HG02938 (cell line): ENCODE results near the gene MAP1LC3C.
"Not testable (repeated sequence)": the region's sequence is repeated elsewhere in the genome, so short reads cannot be mapped to it uniquely, and the experiment has no call there.

Experiments used
- ATAC-seq: cut with Tn5 transposase; IDR thresholded peaks from one replicate; pipeline ENCODE4 v1.9.1; 2021; ENCODE audit warnings: mild to moderate bottlenecking, moderate library complexity; ENCODE audit not compliant: unreplicated experiment

The MAP1LC3C gene

DNA sequence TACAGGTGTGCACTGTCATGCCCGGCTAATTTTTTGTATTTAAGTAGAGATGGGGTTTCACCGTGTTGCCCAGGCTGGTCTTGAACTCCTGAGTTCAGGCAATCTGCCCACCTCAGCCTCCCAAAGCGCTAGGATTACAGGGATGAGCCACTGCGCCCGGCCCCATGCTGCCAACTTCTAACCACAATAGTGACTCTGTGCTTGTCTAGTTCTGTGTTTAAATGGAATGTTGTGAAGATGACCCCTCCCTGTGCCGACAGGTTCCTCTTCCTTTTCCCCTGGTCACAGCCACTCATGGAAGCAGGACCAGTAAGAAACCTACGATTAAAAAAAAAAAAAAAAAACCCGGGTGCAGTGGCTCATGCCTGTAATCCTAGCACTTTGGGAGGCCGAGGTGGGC, 4.7 kb downstream of the MAP1LC3C start:
- no peak for ATAC-seq

DNA sequence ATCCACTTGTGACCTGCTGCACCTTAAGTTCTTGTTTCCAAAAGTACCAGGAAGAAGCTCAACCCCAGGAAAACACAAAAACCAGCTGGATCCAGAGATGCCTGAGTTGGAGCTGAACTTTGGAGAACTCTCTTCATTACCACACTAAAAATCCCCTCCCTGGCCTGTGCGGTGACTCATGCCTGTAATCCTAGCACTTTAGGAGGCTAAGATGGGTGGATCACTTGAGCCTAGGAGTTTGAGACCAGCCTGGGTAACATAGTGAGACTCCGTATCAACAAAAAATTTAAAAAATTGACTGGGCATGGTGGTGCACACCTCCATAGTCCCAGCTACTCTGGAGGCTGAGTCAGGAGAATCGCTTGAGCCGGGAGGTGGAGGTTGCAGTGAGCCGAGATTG, 6.2 kb downstream of the MAP1LC3C start:
- ATAC-seq, result no peak

GRCh38 chr1:241990040-241990439, 8.9 kb downstream of the MAP1LC3C start:
- no peak for ATAC-seq

- ATAC-seq, result not testable (repeated sequence)
These were observed 10.4 kb downstream of the MAP1LC3C start for GRCh38 chr1:241988389-241988930.

DNA sequence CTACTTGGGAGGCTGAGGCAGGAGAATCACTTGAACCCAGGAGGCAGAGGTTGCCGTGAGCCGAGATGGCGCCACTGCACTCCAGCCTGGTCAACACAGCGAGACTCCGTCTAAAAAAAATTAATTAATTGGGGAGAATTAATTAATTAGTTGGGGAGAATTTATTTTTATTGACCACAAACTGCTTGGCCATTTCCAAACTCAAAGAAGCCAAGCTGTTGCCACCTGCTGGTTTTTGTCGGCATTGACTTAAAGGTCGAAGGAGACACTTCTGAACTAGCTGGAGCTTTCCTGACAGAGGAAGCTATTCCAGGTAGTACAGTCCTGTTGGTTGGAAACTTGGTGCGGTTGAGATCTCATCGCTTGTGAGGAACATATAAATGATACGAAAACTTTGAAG, 13.1 kb downstream of the MAP1LC3C start:
- ATAC-seq, result no peak

GRCh38 chr1:241979926-241980325, 19.0 kb downstream of the MAP1LC3C start:
- no peak for ATAC-seq

DNA sequence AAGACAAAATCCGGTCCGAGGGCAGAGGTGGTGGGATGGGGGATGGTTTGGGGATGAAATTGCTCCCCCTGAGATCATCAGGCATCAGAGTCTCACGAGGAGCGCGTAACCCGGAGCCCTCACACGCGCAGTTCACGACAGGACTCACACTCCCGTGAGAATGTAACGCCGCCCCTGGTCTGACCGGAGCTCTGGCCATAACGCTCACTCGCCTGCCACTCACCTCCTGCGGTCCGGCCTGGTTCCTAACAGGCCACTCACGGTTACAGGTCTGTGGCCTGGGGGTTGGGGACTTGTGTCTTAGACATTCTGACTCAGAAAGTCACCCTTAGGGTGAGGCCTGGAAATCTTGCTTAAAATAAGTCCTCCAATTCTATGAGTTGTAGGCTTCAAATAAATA, 19.8 kb downstream of the MAP1LC3C start:
- no peak for ATAC-seq

DNA sequence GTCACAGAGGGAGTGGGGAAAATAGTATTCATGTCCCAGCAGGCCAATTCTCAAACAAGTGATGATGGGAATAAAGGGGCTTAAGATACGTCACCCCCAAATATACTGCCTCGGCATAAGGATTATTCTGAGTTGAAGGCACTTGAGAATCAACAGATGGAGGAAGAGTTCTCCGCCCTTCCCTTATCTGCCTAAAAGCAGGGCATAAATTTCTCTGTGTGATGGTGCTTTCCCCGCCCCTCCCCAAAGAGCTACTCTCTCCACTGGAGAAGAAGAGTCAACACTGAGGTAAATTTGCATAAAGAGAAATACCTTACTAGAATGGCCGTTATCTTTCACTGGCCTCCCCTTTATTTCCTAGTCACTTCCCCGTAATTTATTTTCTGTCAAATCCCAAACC, 22.7 kb downstream of the MAP1LC3C start:
- no peak for ATAC-seq

GRCh38 chr1:241972703-241973369, 26.1 kb downstream of the MAP1LC3C start:
- no peak for ATAC-seq

DNA sequence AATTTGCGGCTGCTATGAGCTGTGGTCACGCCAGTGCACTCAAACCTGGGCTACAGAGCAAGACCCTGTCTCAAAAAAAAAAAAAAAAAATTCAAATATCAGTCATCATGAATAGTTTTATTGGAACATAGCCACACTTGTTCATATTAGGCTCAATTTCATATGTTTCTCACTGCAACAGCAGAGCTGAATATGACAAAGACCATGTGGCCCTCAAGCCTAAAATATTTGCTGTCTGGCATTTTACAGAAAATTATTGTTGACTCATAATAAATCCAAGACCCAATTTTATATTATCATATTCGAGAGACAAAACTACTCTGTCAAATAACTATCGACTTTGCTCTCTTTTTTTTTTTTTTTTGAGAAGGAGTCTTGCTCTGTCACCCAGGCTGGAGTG, 30.3 kb downstream of the MAP1LC3C start:
- no peak for ATAC-seq

DNA sequence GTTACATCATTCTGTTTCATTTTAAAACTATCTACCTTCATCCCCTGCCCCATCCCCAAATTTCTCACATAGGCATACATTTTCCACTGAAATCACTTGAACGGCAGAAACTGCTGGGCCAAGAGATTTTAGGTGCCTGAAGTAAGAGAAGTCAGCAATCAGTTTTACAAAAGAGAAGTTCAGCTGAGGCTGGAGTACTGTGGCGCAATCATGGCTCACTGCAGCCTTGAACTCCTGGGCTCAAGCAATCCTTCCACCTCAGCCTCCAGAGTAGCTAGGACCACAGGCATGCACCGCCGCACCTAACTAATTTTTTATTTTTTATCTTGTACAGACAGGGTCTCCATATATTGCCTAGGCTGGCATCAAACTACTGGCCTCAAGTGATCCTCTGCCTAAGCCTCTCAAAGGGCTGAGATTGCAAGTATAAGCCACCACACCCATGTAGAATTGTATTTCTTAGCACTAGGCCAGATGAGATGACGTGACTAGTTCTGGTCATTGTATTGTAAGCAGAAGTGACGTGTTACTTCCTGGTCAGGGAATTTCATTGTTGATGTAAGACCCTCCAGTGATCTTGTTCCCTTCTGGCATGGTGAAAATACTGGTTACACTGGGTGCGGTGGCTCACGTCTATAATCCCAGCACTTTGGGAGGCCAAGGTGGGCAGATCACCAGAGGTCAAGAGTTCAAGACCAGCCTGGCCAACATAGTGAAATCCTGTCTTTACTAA, 34.2 kb downstream of the MAP1LC3C start:
- ATAC-seq, result no peak

DNA sequence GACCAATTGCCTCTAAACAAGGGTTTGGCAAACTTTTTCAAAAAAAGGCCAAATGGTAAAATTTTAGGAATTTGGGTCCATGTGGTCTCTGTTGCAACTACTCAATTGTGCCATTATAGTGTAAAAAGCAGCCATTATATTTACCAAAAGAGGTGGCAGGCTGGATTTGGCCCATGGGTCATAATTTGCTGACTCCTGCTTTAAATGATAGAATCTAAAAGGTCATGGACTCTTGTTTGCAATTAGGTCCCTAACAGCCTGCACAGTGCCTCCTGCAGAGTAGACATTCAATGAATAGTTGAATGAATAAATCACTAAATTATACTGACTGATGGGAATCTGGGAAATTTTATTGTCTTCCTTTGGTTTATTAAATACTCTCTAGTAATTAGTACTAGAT, 35.2 kb downstream of the MAP1LC3C start:
- ATAC-seq, result no peak

GRCh38 chr1:241962153-241962552, 36.7 kb downstream of the MAP1LC3C start:
- no peak for ATAC-seq

DNA sequence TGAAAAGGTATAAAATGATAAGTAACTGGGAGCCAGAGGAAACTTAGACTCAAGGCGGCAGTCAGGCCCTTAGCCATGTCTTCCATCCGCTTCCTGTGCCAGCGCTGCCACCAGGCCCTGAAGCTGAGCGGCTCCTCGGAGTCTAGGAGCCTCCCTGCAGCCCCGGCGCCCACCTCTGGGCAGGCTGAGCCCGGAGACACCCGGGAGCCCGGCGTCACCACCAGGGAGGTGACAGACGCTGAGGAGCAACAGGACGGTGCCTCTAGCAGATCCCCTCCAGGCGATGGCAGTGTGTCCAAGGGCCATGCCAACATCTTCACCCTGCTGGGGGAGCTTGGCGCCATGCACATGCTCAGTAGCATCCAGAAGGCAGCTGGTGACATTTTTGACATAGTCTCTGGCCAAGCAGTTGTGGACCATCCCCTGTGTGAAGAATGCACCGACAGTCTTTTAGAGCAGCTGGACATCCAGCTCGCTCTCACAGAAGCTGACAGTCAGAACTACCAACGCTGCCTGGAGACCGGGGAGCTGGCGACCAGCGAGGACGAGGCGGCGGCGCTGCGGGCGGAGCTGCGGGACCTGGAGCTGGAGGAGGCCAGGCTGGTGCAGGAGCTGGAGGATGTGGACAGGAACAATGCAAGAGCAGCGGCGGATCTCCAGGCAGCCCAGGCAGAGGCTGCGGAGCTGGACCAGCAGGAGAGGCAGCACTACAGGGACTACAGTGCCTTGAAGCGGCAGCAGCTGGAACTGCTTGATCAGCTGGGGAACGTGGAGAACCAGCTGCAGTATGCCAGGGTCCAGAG, 41.0 kb downstream of the MAP1LC3C start, which contains the start of gene BECN2:
TSS of gene BECN2 (plus strand) at position 76 of the 803 bp plus-strand sequence. CDS start at position 76, 0 bp downstream.
- ATAC-seq, result no peak

GRCh38 chr1:241950390-241950789, 48.5 kb downstream of the MAP1LC3C start:
- ATAC-seq, result no peak

GRCh38 chr1:241947354-241947753, 51.5 kb downstream of the MAP1LC3C start:
- no peak for ATAC-seq
